CD14-positive monocyte (primary cell): ENCODE data around the gene PLVAP. TPM values are rescaled to one million over a fixed set of nuclear protein-coding genes. Genes with fewer than 3 reads are reported as not detected.

Source experiments
- DNase-seq, 3 donors: peaks; one replicate each; pipeline ENCODE4 v3.0.0-alpha.2; 2011 to 2022
- H2AFZ ChIP-seq: 2 replicates; pipeline ENCODE4 v1.6.0; 2012; ENCODE audit warnings: mild to moderate bottlenecking, low read depth, low read length, inconsistent platforms; ENCODE audit not compliant: insufficient read depth, poor library complexity, severe bottlenecking
- H3K27ac ChIP-seq, 2 donors: 1 replicate in 1 of 2; 2 replicates in 1 of 2; pipeline ENCODE4 v1.5.1; 2012 to 2013; ENCODE audit warnings: low read length in 2 of 2, control low read depth in 1 of 2, inconsistent platforms in 1 of 2, low read depth in 1 of 2, mild to moderate bottlenecking in 1 of 2
- H3K27me3 ChIP-seq, 2 donors: one replicate each; pipeline versions ENCODE4 v1.6.0 to v1.6.1; 2011 to 2013; ENCODE audit warnings: low read length in 2 of 2; ENCODE audit not compliant: control insufficient read depth in 2 of 2, insufficient read depth in 2 of 2
- H3K36me3 ChIP-seq, 2 donors: replicated peaks in 1 of 2; 1 replicate in 1 of 2; 2 replicates in 1 of 2; pipeline versions ENCODE4 v1.5.1 to v1.6.1; 2012 to 2013; ENCODE audit warnings: low read length in 2 of 2, control low read depth in 1 of 2, inconsistent platforms in 1 of 2, mild to moderate bottlenecking in 1 of 2; ENCODE audit not compliant: insufficient read depth in 2 of 2, control insufficient read depth in 1 of 2
- H3K4me1 ChIP-seq, 2 donors: 1 replicate in 1 of 2; 2 replicates in 1 of 2; pipeline versions ENCODE4 v1.5.1 to v1.6.1; 2012 to 2013; ENCODE audit warnings: low read length in 2 of 2, control low read depth in 1 of 2, inconsistent platforms in 1 of 2, mild to moderate bottlenecking in 1 of 2, moderate library complexity in 1 of 2; ENCODE audit not compliant: insufficient read depth in 2 of 2, control insufficient read depth in 1 of 2
- H3K4me2 ChIP-seq: replicated peaks from 2 replicates; pipeline ENCODE3; 2012; ENCODE audit warnings: low read length, moderate library complexity, mild to moderate bottlenecking; ENCODE audit not compliant: poor library complexity, severe bottlenecking; ENCODE audit errors: extremely low read depth
- H3K4me3 ChIP-seq, 3 experiments: fragments of 200-600 bp in 1 of 3; sonication (generic) in 1 of 3; replicated peaks in 1 of 3; 1 replicate in 2 of 3; 2 replicates in 1 of 3; pipeline ENCODE4 v1.5.1; 2011 to 2013; ENCODE audit warnings: low read length in 3 of 3, mild to moderate bottlenecking in 3 of 3, control low read depth in 2 of 3, low read depth in 2 of 3, inconsistent platforms in 1 of 3, moderate library complexity in 1 of 3
- H3K79me2 ChIP-seq: 2 replicates; pipeline ENCODE4 v1.6.0; 2012; ENCODE audit warnings: mild to moderate bottlenecking, control low read depth, inconsistent platforms, low read length, moderate library complexity; ENCODE audit not compliant: insufficient read depth
- H3K9ac ChIP-seq: 2 replicates; pipeline ENCODE4 v1.6.0; 2017; ENCODE audit warnings: low read length, mild to moderate bottlenecking; ENCODE audit not compliant: insufficient read depth, poor library complexity, severe bottlenecking
- H3K9me3 ChIP-seq, 2 donors: replicated peaks in 1 of 2; 1 replicate in 1 of 2; 2 replicates in 1 of 2; pipeline versions ENCODE4 v1.5.1 to v1.6.1; 2012 to 2013; ENCODE audit warnings: low read length in 2 of 2, control low read depth in 1 of 2; ENCODE audit not compliant: control insufficient read depth in 1 of 2, insufficient read depth in 1 of 2
- H4K20me1 ChIP-seq: 2 replicates; pipeline ENCODE4 v1.6.0; 2012; ENCODE audit warnings: mild to moderate bottlenecking, low read length, control low read depth, moderate library complexity; ENCODE audit not compliant: insufficient read depth
- H3K27ac Mint-ChIP-seq, 7 donors: one replicate each; pipeline ENCODE4 v1.8.0; 2020; ENCODE audit warnings: mild to moderate bottlenecking in 7 of 7, mixed read lengths in 7 of 7, moderate library complexity in 6 of 7, inconsistent platforms in 2 of 7
- H3K27me3 Mint-ChIP-seq, 3 donors: one replicate each; pipeline ENCODE4 v1.8.0; 2021 to 2022; ENCODE audit warnings: low read depth in 3 of 3, mild to moderate bottlenecking in 3 of 3, mixed read lengths in 3 of 3, moderate library complexity in 3 of 3, inconsistent platforms in 1 of 3
- H3K36me3 Mint-ChIP-seq, 2 donors: one replicate each; pipeline ENCODE4 v1.8.0; 2020; ENCODE audit warnings: mixed read lengths in 2 of 2, inconsistent platforms in 1 of 2, mild to moderate bottlenecking in 1 of 2
- H3K4me1 Mint-ChIP-seq: one replicate; pipeline ENCODE4 v1.8.0; 2020; ENCODE audit warnings: mild to moderate bottlenecking, mixed read lengths
- H3K4me3 Mint-ChIP-seq, 2 donors: one replicate each; pipeline ENCODE4 v1.8.0; 2020; ENCODE audit warnings: mild to moderate bottlenecking in 2 of 2, mixed read lengths in 2 of 2, moderate library complexity in 1 of 2
- H3K9me3 Mint-ChIP-seq, 7 donors: one replicate each; pipeline ENCODE4 v1.8.0; 2020 to 2022; ENCODE audit warnings: mixed read lengths in 7 of 7, mild to moderate bottlenecking in 6 of 7, moderate library complexity in 6 of 7, inconsistent platforms in 2 of 7
- WGBS: methylation state at CpG from one replicate; pipeline ENCODE4 v1.1.5; 2013; ENCODE audit warnings: missing lambda C conversion rate; ENCODE audit not compliant: insufficient coverage; 5-methylcytosine and 5-hydroxymethylcytosine counted together
- intact Hi-C, 2 donors: fragments of 100-400 bp; cut with micrococcal nuclease; formaldehyde crosslinking; loops; one replicate each; pipeline versions ENCODE4 v1.15.0 to v1.15.1; 2023
- polyA plus RNA-seq, 3 donors: library from polyadenylated mRNA; depleted of rRNA in 1 of 3; unstranded in 2 of 3; stranded (reverse) in 1 of 3; fragments of 300-500 nt in 2 of 3; fragments of >200 nt in 1 of 3; fragmentation: Illumina TruSeq in 2 of 3; gene quantifications; 1 replicate in 2 of 3; 2 replicates in 1 of 3; pipeline ENCODE4 v1.2.3, GENCODE V29; 2012 to 2021
- TF ChIP-seq, protein P1 (sequence below): fragments of 200-600 bp; IDR thresholded peaks from one replicate; pipeline ENCODE4 v1.8.0; 2022; ENCODE audit warnings: antibody characterized with exemption, mild to moderate bottlenecking

PLVAP gene
- polyA plus RNA-seq, 3 donors = 0.08 to 0.81 TPM; not detected in 1

DNA sequence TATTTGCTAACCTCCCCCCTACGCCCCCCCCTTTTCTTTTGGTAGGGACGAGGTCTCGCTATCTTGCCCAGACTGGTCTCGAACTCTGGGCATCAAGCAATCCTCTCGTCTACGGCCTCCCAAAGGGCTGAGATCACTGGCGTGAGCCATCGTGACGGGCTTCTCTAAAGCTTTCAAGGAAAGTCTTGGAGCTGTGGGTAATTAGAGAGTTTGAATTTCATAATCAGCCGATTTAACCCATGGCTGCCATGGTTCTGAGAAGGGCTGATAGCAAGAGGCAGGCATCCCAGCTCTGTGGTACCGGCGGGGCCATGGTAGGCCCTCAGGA lies 73.2 kb downstream of the PLVAP start:
- DNase-seq = no peak
- H3K79me2 ChIP-seq = peaks cover 41% of the 10 kb centered on the region
- Mint-ChIP-seq H3K9me3 (peaks cover 0 to 3% (median 0%) of the 10 kb centered on the region in 7 donors), H3K4me3 (peak overlapping the region in 1 of 2 donors; percentile 50), H3K4me1 (peaks cover 33% of the 10 kb centered on the region), H3K27me3 (peaks cover 0 to 3% (median 0%) of the 10 kb centered on the region in 3 donors), H3K36me3 (peaks cover 6 to 19% of the 10 kb centered on the region in 2 donors), H3K27ac (peak overlapping the region in 2 of 7 donors; percentile 77 to 79)
- 86% methylated on average over 11 of the region's 12 CpGs for WGBS
- intact Hi-C loops = loop anchor here in 1 of 2 donors (2.0 to 5.0 kb wide), 2 partner anchors 33 to 37 kb away; partner anchors contain the start of genes BABAM1 and GTPBP3
- no peak overlapping the region for H3K27ac ChIP-seq
- H3K4me3 ChIP-seq = peak overlapping the region in 1 of 3 experiments; percentile 81
- H4K20me1 ChIP-seq = peaks cover 18% of the 10 kb centered on the region
- no peaks in the 10 kb centered on the region for H3K27me3 ChIP-seq
- H3K9me3 ChIP-seq = no peaks in the 10 kb centered on the region
- H3K36me3 ChIP-seq = peaks cover 2% of the 10 kb centered on the region in 2 donors
- peak overlapping the region; percentile 97 for H3K4me2 ChIP-seq
- H3K9ac ChIP-seq = no peak overlapping the region
- H2AFZ ChIP-seq = no peak overlapping the region
- TF ChIP-seq, protein P1, sequence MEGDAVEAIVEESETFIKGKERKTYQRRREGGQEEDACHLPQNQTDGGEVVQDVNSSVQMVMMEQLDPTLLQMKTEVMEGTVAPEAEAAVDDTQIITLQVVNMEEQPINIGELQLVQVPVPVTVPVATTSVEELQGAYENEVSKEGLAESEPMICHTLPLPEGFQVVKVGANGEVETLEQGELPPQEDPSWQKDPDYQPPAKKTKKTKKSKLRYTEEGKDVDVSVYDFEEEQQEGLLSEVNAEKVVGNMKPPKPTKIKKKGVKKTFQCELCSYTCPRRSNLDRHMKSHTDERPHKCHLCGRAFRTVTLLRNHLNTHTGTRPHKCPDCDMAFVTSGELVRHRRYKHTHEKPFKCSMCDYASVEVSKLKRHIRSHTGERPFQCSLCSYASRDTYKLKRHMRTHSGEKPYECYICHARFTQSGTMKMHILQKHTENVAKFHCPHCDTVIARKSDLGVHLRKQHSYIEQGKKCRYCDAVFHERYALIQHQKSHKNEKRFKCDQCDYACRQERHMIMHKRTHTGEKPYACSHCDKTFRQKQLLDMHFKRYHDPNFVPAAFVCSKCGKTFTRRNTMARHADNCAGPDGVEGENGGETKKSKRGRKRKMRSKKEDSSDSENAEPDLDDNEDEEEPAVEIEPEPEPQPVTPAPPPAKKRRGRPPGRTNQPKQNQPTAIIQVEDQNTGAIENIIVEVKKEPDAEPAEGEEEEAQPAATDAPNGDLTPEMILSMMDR = no peak
- peaks cover 42 to 48% of the 10 kb centered on the region in 2 donors for H3K4me1 ChIP-seq

DNA sequence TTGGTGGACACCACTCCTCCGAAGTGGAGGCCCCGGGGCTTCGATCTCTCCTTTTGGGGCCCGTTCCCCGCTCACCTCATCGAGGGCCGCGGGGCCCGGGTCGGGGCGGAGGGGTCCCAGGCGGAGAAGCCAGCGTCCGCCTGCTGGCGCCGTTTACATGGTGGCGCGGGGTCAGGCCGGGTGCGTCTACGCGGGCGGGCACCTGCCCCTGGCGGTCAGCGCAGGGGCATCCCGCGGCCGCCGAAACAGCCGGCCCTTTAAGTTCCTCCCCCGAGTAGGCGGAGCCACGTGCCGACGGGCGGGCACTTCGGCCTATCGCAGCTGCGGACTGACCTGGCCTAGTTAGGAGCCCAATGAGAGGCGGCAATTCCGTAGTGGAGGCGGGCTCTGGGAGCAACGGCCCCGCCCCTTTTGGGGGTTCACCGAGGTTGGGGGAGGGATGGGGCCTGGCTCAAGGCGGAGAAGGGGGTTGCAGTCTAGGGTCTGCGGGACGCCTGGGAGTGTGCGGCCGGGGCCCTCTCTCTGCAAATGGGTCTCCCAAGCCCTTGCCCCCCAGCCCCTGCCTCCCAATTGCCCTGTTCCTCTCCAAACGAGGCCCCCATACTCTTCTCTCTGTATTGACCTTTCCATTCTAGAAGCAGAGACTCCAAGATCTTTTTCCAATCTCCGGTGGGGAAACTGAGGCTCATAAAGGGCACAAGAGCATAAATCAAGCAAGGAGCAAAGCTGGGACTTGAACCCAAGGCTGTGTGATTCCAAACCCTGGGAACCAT lies 73.8 kb downstream of the PLVAP start, which contains the start of gene ABHD8:
ABHD8 (minus strand) TSS at position 259 of the 773 bp plus-strand sequence. CDS start 1,809 bp downstream, outside the sequence.
- H3K4me2 ChIP-seq = peak within 1 kb of the TSS; percentile 97
- H3K4me3 ChIP-seq = peak within 1 kb of the TSS; percentile 63 to 81 (median 80)
- peaks cover 2 to 4% of the 10 kb centered on the region in 2 donors for H3K9me3 ChIP-seq
- Mint-ChIP-seq H3K27ac (peak within 1 kb of the TSS; percentile 42 to 79 (median 74)), H3K9me3 (peaks cover 0 to 8% (median 5%) of the 10 kb centered on the region in 7 donors), H3K36me3 (peaks cover 9 to 25% of the 10 kb centered on the region in 2 donors), H3K4me1 (peaks cover 33% of the 10 kb centered on the region), H3K4me3 (peak within 1 kb of the TSS; percentile 83 to 88), H3K27me3 (no peaks in the 10 kb centered on the region)
- 1% methylated on average over 49 of the region's 52 CpGs for WGBS
- H3K9ac ChIP-seq = peak within 1 kb of the TSS; percentile 65
- H3K27ac ChIP-seq = peak within 1 kb of the TSS; percentile 33 to 55
- H3K36me3 ChIP-seq = peaks cover 2 to 8% of the 10 kb centered on the region in 2 donors
- H3K4me1 ChIP-seq = peaks cover 42 to 46% of the 10 kb centered on the region in 2 donors
- H3K27me3 ChIP-seq = no peaks in the 10 kb centered on the region
- DNase-seq = peak; percentile 94 to 97 (median 97)
- peaks cover 47% of the 10 kb centered on the region for H3K79me2 ChIP-seq
- TF ChIP-seq, protein P1 = peak; percentile 74
- peak within 1 kb of the TSS; percentile 84 for H2AFZ ChIP-seq
- peaks cover 18% of the 10 kb centered on the region for H4K20me1 ChIP-seq
- intact Hi-C loops = loop anchor here in 1 of 2 donors (5.0 kb wide), 1 partner anchor 34 kb away; the partner anchor contains the start of gene GTPBP3
